Heart left ventricle (tissue), 13 donors: ENCODE results near the gene GRK5.

Experiments used
- CTCF ChIP-seq, 12 donors: fragments of 200-600 bp; sonication (generic) in 4 of 12; IDR thresholded peaks; one replicate each; pipeline versions ENCODE4 v1.5.0 to v1.8.0; 2018 to 2022; ENCODE audit warnings: antibody characterized with exemption in 12 of 12, mild to moderate bottlenecking in 5 of 12
- POLR2A ChIP-seq, 2 donors: fragments of 450-650 bp; IDR thresholded peaks; one replicate each; pipeline ENCODE4 v1.6.1; 2017; ENCODE audit warnings: antibody characterized with exemption in 2 of 2, mild to moderate bottlenecking in 2 of 2, moderate library complexity in 2 of 2
- donor health status: ischemic (EF 13 %, LVEDD 7.1; RV severe dilation, severe dysfunction).
- donor health status: DM: no; HTN: yes; CAD: no.
- donor health status: DM: no; HTN: no; CAD: no.
- donor health status: ischemic (EF 25% LVEDD 6.9; RV normal size, moderate dysfunction).
- donor health status: ischemic (EF 25% LVEDD 5.7; RV mildly dilated, moderate dysfunction).
- donor health status: ischemic (EF 35%, LVEDD 5.7; RV mildly dilated, moderate dysfunction).
- donor health status: nonischemic (EF 11% LVEDD 7.7; RV severe dilation, severe dysfunction).
- donor health status: DM: yes; HTN: yes; CAD: no.
- donor health status: PGD.
- donor health status: ischemic (EF 29% LVEDD 5.4; RV normal size, mild dysfunction).
- donor health status: nonischemic (EF 23%, LVEDD 6.1; RV moderate dilation, normal function).

GRCh38 chr10:119365773-119366599 is 158.6 kb downstream of the GRK5 start:
- TF ChIP-seq CTCF (IDR thresholded peaks at IDR 0.05): no peak
- TF ChIP-seq POLR2A (IDR thresholded peaks at IDR 0.05): no peak
